HG02852 (cell line): Measurements from ENCODE around the gene XYLB.

Experiments used
- ATAC-seq: cut with Tn5 transposase; IDR thresholded peaks from one replicate; pipeline ENCODE4 v1.9.1; 2021; ENCODE audit warnings: mild to moderate bottlenecking, moderate library complexity; ENCODE audit not compliant: unreplicated experiment

The XYLB gene

GRCh38 chr3:38361496-38361895 is 14.9 kb downstream of the XYLB start:
- no peak for ATAC-seq

GRCh38 chr3:38362825-38363224 is 16.2 kb downstream of the XYLB start:
- ATAC-seq, result no peak

GRCh38 chr3:38364721-38365400 is 18.3 kb downstream of the XYLB start:
- no peak for ATAC-seq

GRCh38 chr3:38365469-38366062 is 19.0 kb downstream of the XYLB start:
- ATAC-seq, result no peak

GRCh38 chr3:38366082-38366481 is 19.5 kb downstream of the XYLB start:
- no peak for ATAC-seq

GRCh38 chr3:38367779-38368178 is 21.2 kb downstream of the XYLB start:
- no peak for ATAC-seq

GRCh38 chr3:38368238-38368637 is 21.7 kb downstream of the XYLB start:
- ATAC-seq, result no peak

- no peak for ATAC-seq
Measured at GRCh38 chr3:38369186-38369585, 22.6 kb downstream of the XYLB start.

GRCh38 chr3:38370149-38370548 is 23.6 kb downstream of the XYLB start:
- ATAC-seq, result no peak

GRCh38 chr3:38370861-38371260 is 24.3 kb downstream of the XYLB start:
- ATAC-seq, result no peak

GRCh38 chr3:38371541-38372213 is 25.1 kb downstream of the XYLB start:
- no peak for ATAC-seq

GRCh38 chr3:38372214-38372601 is 25.6 kb downstream of the XYLB start:
- ATAC-seq, result no peak

- no peak for ATAC-seq
Measured at GRCh38 chr3:38374221-38374620, 27.6 kb downstream of the XYLB start.

GRCh38 chr3:38375072-38375471 is 28.5 kb downstream of the XYLB start:
- ATAC-seq, result no peak

GRCh38 chr3:38375488-38376097 is 29.0 kb downstream of the XYLB start:
- ATAC-seq, result no peak

- ATAC-seq, result no peak
Measured at GRCh38 chr3:38376098-38376816, 29.7 kb downstream of the XYLB start.

- ATAC-seq, result no peak
Measured at GRCh38 chr3:38379201-38379770, 32.7 kb downstream of the XYLB start.

- ATAC-seq, result no peak
Measured at GRCh38 chr3:38382506-38383080, 36.0 kb downstream of the XYLB start.

GRCh38 chr3:38383156-38383875 is 36.7 kb downstream of the XYLB start:
- no peak for ATAC-seq
